Ishikawa (cell line): ENCODE data around the gene SELENOM.

Experiments used
- CEBPB ChIP-seq: IDR thresholded peaks from 2 replicates; pipeline ENCODE4 v1.6.1; 2012
- CREB1 ChIP-seq: IDR thresholded peaks from 2 replicates; pipeline ENCODE4 v1.6.1; 2012; ENCODE audit warnings: low read depth
- EGR1 ChIP-seq: IDR thresholded peaks from 2 replicates; pipeline ENCODE4 v1.6.1; 2012
- EP300 ChIP-seq: IDR thresholded peaks from 2 replicates; pipeline ENCODE4 v1.6.1; 2012; ENCODE audit warnings: borderline replicate concordance
- FOXM1 ChIP-seq: IDR thresholded peaks from 2 replicates; pipeline ENCODE4 v1.6.1; 2012; ENCODE audit warnings: low read depth, borderline replicate concordance
- MAX ChIP-seq: IDR thresholded peaks from 2 replicates; pipeline ENCODE4 v1.6.1; 2012
- NFIC ChIP-seq: IDR thresholded peaks from 2 replicates; pipeline ENCODE4 v1.6.1; 2012
- RAD21 ChIP-seq: IDR thresholded peaks from 2 replicates; pipeline ENCODE4 v1.6.1; 2012; ENCODE audit warnings: low read depth
- REST ChIP-seq: IDR thresholded peaks from 2 replicates; pipeline ENCODE4 v1.6.1; 2012; ENCODE audit warnings: low read depth, mild to moderate bottlenecking
- TAF1 ChIP-seq: IDR thresholded peaks from 2 replicates; pipeline ENCODE4 v1.6.1; 2012; ENCODE audit warnings: low read depth, mild to moderate bottlenecking
- TCF12 ChIP-seq: IDR thresholded peaks from 2 replicates; pipeline ENCODE4 v1.6.1; 2012; ENCODE audit warnings: low read depth
- TEAD4 ChIP-seq: IDR thresholded peaks from 2 replicates; pipeline ENCODE4 v1.6.1; 2012
- USF1 ChIP-seq: IDR thresholded peaks from 2 replicates; pipeline ENCODE4 v1.6.1; 2012
- YY1 ChIP-seq: IDR thresholded peaks from 2 replicates; pipeline ENCODE4 v1.6.1; 2012; ENCODE audit warnings: low read depth
- ZBTB7A ChIP-seq: IDR thresholded peaks from 2 replicates; pipeline ENCODE4 v1.6.1; 2012; ENCODE audit warnings: low read depth

Gene SELENOM

GRCh38 chr22:31103111-31103510, 4.3 kb downstream of the SELENOM start:
- TF ChIP-seq NFIC: no peak
- no peak for TF ChIP-seq EGR1

- TF ChIP-seq TCF12 (no peak), EP300 (no peak), CEBPB (peak; percentile 27; the same call in 1 of the 2 replicates), ZBTB7A (no peak)
These were observed 4.8 kb downstream of the SELENOM start for GRCh38 chr22:31102441-31103081.

- TF ChIP-seq CREB1: no peak
- TF ChIP-seq MAX: no peak
- TF ChIP-seq ZBTB7A: no peak
- TF ChIP-seq USF1: no peak
- TF ChIP-seq REST: no peak
- TF ChIP-seq RAD21: no peak
- no peak for TF ChIP-seq YY1
- TF ChIP-seq TEAD4: no peak
- TF ChIP-seq TCF12: no peak
- TF ChIP-seq CEBPB: no peak
- TF ChIP-seq NFIC: no peak
- no peak for TF ChIP-seq EGR1
- no peak for TF ChIP-seq TAF1
- no peak for TF ChIP-seq EP300
- TF ChIP-seq FOXM1: no peak
These were observed 6.4 kb downstream of the SELENOM start for GRCh38 chr22:31100762-31101525.

GRCh38 chr22:31099841-31100761, 7.3 kb downstream of the SELENOM start:
- TF ChIP-seq NFIC: no peak
- no peak for TF ChIP-seq TEAD4
- TF ChIP-seq EGR1: no peak
- TF ChIP-seq CEBPB: no peak

GRCh38 chr22:31099386-31099785, 8.0 kb downstream of the SELENOM start:
- no peak for TF ChIP-seq TEAD4
- TF ChIP-seq REST: no peak
- TF ChIP-seq NFIC: no peak
- no peak for TF ChIP-seq CREB1
- no peak for TF ChIP-seq FOXM1
- TF ChIP-seq EP300: no peak

GRCh38 chr22:31098632-31099110, 8.7 kb downstream of the SELENOM start:
- TF ChIP-seq REST: no peak
- TF ChIP-seq EGR1: no peak
